NCI-H128 (cell line): Measurements from ENCODE around the gene LINGO3.

ENCODE experiments used
- DNase-seq: peaks from one replicate; lab custom pipeline; 2025; ENCODE audit not compliant: unreplicated experiment; lab: John Stamatoyannopoulos, UW

LINGO3 gene

GRCh38 chr19:2328401-2329148 is 20.6 kb upstream of the LINGO3 start, which contains the start of the genes LSM7 and SPPL2B:
TSS of gene LSM7 (minus strand) at chr19:2328586. CDS start at chr19:2328566, 20 bp downstream.
TSS of gene SPPL2B (plus strand) at chr19:2328684. CDS start at chr19:2328710, 26 bp downstream.
- peak; percentile 87 for DNase-seq

GRCh38 chr19:2327773-2328400 is 19.9 kb upstream of the LINGO3 start:
- DNase-seq = no peak

DNA sequence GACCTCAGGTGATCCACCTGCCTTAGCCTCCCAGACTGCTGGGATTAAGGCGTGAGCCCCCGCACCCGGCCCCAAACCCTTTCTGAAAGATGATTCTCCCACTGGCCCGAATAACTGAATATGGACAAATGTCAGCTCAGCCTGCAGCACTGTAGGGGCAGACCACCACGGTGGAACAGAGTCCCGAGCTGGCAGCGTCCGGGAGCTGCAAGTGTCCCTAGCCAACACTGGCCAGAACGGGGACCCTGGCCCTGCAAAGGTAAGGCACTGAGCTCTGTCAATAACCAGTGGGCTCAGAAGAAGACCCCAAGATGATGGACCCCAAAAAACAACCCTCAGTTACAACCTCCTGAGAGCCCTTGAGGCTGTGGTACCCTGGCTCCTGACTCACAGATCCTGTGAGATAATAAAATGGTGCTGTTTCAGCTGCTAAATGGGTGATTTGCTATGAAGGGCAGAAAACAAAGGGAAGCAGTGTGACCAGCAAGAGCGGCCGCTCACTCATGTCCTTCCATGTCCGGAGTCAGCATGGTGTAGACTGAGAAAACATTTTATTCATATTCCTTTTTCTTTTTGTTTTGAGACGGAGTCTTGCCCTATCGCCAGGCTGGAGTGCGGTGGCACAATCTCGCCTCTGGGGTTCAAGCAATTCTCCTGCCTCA is 18.9 kb upstream of the LINGO3 start:
- no peak for DNase-seq

DNA sequence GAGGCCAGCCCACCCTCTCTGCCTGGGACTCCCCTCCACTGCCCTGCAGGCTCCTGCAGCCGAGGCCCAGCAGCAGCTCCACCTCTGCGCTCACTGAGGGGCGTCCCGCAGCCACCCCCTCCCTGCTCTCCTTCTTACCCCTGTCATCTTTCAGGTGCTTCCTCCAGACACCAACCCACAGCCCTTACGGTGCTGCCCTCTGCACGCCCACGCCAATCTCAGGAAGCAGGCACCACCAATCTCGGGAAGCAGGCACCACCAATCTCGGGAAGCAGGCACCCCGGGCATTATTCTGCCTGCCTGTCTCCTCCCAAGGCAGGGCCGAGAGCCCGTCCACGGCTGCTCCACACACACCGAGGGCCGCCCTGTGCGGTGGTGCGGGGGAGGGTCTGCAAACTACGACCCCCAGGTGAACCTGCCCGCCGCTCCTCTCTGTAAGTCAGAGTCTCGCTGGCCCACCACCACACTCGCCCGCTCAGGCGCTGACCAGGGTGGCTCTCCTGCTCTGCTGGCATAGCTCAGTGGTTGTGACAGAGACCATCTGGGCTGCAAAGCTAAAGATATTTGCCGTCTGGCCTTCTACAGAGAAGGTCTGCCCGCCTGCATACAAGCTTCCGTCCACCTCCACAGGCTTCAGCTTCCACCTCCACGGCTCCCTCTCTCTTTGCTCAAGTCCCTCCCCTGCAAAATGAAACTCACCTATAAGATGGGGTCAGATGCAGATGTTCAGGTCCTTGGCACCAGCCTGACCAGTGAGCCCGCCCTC is 17.5 kb upstream of the LINGO3 start:
- no peak for DNase-seq

DNA sequence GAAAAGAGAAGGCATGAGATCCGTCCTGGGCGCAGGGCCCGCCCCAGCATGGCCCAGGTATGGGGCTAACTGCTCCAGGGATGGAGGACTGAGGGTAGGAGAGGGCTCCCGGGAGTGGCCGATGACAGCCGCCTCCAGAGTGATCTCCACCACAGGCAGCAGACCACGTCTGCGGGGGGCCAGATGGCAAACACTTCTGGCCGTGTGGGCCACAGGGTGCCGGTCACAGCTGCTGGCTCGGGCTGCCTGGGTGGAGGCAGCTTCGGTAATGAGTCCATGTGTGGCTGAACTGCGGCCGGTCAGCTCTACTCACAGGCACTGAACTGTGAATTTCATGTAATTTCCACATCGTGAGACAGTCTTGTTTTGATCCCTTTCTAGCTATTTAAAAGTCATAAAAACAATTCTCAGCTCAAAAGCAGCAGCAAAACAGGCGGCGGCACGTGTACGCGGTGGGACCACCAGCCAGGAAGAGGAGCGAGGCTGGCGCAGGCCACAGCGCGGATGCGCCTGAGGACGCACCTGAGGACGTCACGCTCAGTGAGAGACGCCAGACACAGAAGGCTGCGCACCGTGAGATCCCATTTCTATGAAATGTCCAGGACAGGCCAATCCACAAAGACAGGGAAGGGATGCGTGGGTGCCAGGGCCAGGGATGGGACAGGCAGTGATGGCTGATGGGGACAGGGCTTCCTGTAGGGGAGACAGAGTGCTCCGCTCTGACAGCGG is 16.4 kb upstream of the LINGO3 start:
- DNase-seq = no peak

DNA sequence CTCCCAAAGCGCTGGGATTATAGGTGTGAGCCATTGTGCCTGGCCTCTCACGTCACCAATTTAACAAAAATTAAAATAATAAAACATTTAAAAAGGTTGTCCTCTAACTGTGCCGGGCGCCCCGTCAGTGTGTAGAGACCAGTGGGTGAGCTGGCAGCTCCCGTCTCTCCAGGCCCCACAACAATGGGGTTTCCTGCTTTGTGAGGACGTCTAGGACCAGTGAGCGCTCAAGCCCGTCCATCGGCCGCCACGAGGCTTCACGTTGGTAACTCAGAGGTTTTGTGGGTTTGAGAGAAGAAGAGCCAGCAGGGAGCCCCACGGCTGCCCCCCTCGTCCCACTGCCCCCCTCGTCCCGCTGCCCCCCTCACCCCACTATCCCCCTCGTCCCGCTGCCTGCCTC is 15.8 kb upstream of the LINGO3 start:
- no peak for DNase-seq

GRCh38 chr19:2321565-2322283 is 13.8 kb upstream of the LINGO3 start:
- no peak for DNase-seq

DNA sequence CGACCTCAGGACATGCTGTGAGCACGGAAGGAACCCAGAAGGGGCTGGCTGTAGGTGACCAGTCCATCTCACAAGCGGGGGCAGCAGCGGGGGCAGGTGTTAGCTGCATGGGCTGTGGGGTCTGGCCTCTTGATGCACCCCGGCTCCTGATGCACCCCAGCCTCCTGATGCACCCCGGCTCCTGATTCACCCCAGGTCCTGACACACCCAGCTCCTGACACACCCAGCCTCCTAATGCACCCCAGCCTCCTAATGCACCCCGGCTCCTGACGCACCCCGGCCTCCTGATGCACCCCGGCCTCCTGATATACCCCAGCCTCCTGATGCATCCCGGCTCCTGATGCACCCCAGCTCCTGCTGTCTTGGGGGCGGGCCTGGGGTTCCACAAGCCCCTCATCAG is 13.0 kb upstream of the LINGO3 start:
- no peak for DNase-seq

GRCh38 chr19:2320049-2320448 is 12.1 kb upstream of the LINGO3 start:
- no peak for DNase-seq

DNA sequence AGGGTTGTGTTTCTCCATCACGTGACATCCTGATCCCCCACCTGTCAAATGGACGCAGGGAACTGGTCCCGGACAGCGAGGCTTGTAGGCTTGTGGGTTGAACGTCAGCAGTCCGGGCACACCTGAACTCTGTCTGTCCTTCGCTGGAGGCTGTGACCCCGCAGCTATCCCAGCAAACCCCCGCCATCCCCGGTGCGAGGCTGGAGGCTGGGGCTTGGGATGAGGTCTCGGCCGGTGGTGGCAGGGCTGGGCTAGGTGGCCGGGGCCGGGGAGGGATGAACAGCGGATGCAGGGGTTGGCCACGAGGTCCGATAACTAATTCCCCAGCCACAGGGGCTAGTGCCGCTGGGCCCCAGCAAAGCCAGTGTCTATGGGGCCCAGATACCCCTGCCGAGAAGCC is 11.6 kb upstream of the LINGO3 start:
- no peak for DNase-seq

GRCh38 chr19:2318923-2319322 is 11.0 kb upstream of the LINGO3 start:
- DNase-seq = no peak

DNA sequence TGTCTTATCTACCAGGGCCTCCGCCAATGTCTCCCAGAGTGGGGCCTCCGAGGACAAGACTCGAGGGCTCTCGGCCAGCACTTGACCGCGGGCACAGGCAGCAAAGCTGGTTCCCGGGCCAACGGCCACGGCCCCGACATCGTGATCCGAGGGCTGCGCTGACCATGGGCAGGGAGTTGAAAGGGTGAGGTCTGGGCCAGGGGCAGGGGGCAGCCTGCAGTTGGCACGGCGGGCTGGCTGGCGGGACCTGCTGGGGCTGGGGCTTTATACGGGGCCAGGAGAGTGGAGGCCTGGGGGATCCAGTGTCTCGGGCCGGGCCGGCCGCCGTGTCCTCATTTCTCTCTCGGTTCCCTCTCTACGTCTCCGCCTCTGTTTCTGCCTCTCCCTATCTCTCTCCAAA is 9.8 kb upstream of the LINGO3 start:
- DNase-seq = no peak

DNA sequence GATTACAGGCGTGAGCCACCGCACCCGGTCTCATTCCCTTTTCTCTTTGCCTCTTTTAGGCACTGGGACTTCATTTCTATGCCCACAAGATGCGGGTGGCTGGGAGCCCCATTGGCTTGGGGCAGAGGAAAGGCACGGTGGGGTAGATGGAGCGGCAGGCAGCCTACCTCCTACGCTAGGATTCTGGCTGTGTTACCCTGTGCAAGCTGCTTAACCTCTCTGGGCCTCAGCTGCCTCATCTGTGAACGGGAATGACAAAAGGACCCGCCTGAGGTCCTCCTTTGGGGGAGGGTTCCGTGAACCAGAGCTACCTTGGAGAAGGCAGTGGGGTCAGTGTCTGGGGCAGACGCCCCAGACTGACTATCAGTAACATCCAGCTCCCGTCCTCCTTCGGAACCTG is 9.3 kb upstream of the LINGO3 start:
- no peak for DNase-seq

- DNase-seq = no peak
These were observed 7.9 kb upstream of the LINGO3 start for GRCh38 chr19:2315818-2316353.

DNA sequence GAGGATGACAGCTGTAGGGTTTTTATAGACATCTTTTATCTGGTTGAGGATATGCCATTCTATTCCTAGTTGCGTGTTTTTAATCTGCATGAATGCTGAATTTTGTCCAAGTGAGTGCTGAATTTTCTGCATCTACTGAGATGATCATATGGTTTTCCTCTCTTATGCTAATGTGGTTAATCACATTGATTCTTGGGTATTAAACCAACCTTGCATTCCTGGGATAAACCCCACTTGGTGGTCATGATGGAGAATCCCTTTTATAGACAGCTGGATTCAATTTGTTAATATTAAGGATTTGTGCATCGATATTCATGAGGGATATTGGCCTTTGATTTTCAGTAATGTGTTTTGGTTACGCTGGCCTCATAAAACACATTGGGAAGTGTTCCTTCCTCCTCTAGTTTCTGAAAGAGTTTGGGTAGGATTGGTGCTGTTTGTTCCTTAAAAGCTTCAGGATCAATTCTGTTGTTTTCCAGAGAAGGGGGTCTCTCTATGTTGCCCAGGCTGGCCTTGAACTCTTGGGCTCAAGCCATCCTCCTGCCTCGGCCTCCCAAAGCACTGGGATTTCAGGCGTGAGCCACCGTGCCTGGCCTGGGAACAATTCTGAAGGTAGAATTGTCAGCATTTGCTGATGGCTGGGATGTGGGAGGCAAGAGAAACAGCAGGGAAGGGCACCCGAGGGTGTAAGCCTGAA is 7.3 kb upstream of the LINGO3 start:
- no peak for DNase-seq

- no peak for DNase-seq
These were observed 5.0 kb upstream of the LINGO3 start for GRCh38 chr19:2312820-2313501.

- DNase-seq = no peak
These were observed 3.1 kb upstream of the LINGO3 start for GRCh38 chr19:2311093-2311492.

GRCh38 chr19:2309734-2310362 is 1.9 kb upstream of the LINGO3 start:
- DNase-seq = no peak
